Measurements from ENCODE around the gene PTPRJ.

The PTPRJ gene

GRCh38 chr11:48150213-48150612 is 169.9 kb downstream of the PTPRJ start:
- no peaks in the 10 kb centered on the region for H3K9me2 ChIP-seq (replicated peaks; ENCODE audit: low read depth, low read length)
- TF ChIP-seq EZH2phosphoT487 (IDR thresholded peaks at IDR 0.05; ENCODE audit: borderline replicate concordance) (no peak), CTCF (conservative IDR thresholded peaks at IDR 0.05; ENCODE audit: low read length) (no peak)
- H2AFZ ChIP-seq (ENCODE audit: low read length): no peak overlapping the region
- H3K4me3 ChIP-seq (ENCODE audit: low read length, poor library complexity, severe bottlenecking): no peak overlapping the region
- H3K9me3 ChIP-seq (ENCODE audit: insufficient read depth, low read depth, low read length): peaks cover 15% of the 10 kb centered on the region; the same call in 1 of the 2 replicates
- H3K36me3 ChIP-seq (ENCODE audit: insufficient read depth, low read length): no peaks in the 10 kb centered on the region; the same call in 1 of the 2 replicates
- no peak overlapping the region for H3K9ac ChIP-seq (ENCODE audit: low read depth, low read length, poor library complexity, severe bottlenecking)
- no peaks in the 10 kb centered on the region for H3K79me2 ChIP-seq (ENCODE audit: insufficient read depth, low read length)
- H3K4me2 ChIP-seq (ENCODE audit: low read depth, low read length, poor library complexity, severe bottlenecking): no peak overlapping the region
- H3F3A ChIP-seq (ENCODE audit: low read depth): no peaks in the 10 kb centered on the region
- no peaks in the 10 kb centered on the region for H3K27me3 ChIP-seq (ENCODE audit: insufficient read depth, low read length, poor library complexity, severe bottlenecking)
- H3K4me1 ChIP-seq (ENCODE audit: insufficient read depth, low read length, poor library complexity, severe bottlenecking): no peaks in the 10 kb centered on the region
- no peaks in the 10 kb centered on the region for H4K20me1 ChIP-seq (ENCODE audit: insufficient read depth, low read length, poor library complexity, severe bottlenecking)

- Histone ChIP-seq H3K36me3 (ENCODE audit: insufficient read depth, low read length) (no peaks in the 10 kb centered on the region; the same call in 1 of the 2 replicates), H3K9me2 (replicated peaks; ENCODE audit: low read depth, low read length) (no peaks in the 10 kb centered on the region), H3K4me2 (ENCODE audit: low read depth, low read length, poor library complexity, severe bottlenecking) (no peak overlapping the region), H3K9me3 (ENCODE audit: insufficient read depth, low read depth, low read length) (peaks cover 15% of the 10 kb centered on the region; the same call in 1 of the 2 replicates), H3K79me2 (ENCODE audit: insufficient read depth, low read length) (no peaks in the 10 kb centered on the region), H3K27me3 (ENCODE audit: insufficient read depth, low read length, poor library complexity, severe bottlenecking) (no peaks in the 10 kb centered on the region), H3F3A (ENCODE audit: low read depth) (no peaks in the 10 kb centered on the region), H3K4me3 (ENCODE audit: low read length, poor library complexity, severe bottlenecking) (no peak overlapping the region), H4K20me1 (ENCODE audit: insufficient read depth, low read length, poor library complexity, severe bottlenecking) (no peaks in the 10 kb centered on the region), H3K4me1 (ENCODE audit: insufficient read depth, low read length, poor library complexity, severe bottlenecking) (no peaks in the 10 kb centered on the region), H3K9ac (ENCODE audit: low read depth, low read length, poor library complexity, severe bottlenecking) (no peak overlapping the region), H2AFZ (ENCODE audit: low read length) (no peak overlapping the region)
- TF ChIP-seq EZH2phosphoT487 (IDR thresholded peaks at IDR 0.05; ENCODE audit: borderline replicate concordance): no peak
- no peak for TF ChIP-seq CTCF (conservative IDR thresholded peaks at IDR 0.05; ENCODE audit: low read length)
These were observed 173.8 kb downstream of the PTPRJ start for GRCh38 chr11:48154151-48154550.

GRCh38 chr11:48161951-48162884 is 181.9 kb downstream of the PTPRJ start:
- H4K20me1 ChIP-seq (ENCODE audit: insufficient read depth, low read length, poor library complexity, severe bottlenecking): no peaks in the 10 kb centered on the region
- no peaks in the 10 kb centered on the region for H3K36me3 ChIP-seq (ENCODE audit: insufficient read depth, low read length)
- no peaks in the 10 kb centered on the region for H3F3A ChIP-seq (ENCODE audit: low read depth)
- no peak overlapping the region for H3K4me2 ChIP-seq (ENCODE audit: low read depth, low read length, poor library complexity, severe bottlenecking)
- H3K4me3 ChIP-seq (ENCODE audit: low read length, poor library complexity, severe bottlenecking): no peak overlapping the region
- no peaks in the 10 kb centered on the region for H3K4me1 ChIP-seq (ENCODE audit: insufficient read depth, low read length, poor library complexity, severe bottlenecking)
- no peaks in the 10 kb centered on the region for H3K79me2 ChIP-seq (ENCODE audit: insufficient read depth, low read length)
- H3K9me3 ChIP-seq (ENCODE audit: insufficient read depth, low read depth, low read length): no peaks in the 10 kb centered on the region
- H3K9ac ChIP-seq (ENCODE audit: low read depth, low read length, poor library complexity, severe bottlenecking): no peak overlapping the region
- no peaks in the 10 kb centered on the region for H3K9me2 ChIP-seq (replicated peaks; ENCODE audit: low read depth, low read length)
- H3K27me3 ChIP-seq (ENCODE audit: insufficient read depth, low read length, poor library complexity, severe bottlenecking): no peaks in the 10 kb centered on the region
- TF ChIP-seq CTCF (conservative IDR thresholded peaks at IDR 0.05; ENCODE audit: low read length) (no peak), EZH2phosphoT487 (IDR thresholded peaks at IDR 0.05; ENCODE audit: borderline replicate concordance) (no peak)
- H2AFZ ChIP-seq (ENCODE audit: low read length): no peak overlapping the region

Data from Loucy (cell line).